Immature natural killer cell (primary cell): ENCODE results near the gene MRPS25. TPM values are rescaled to one million over a fixed set of nuclear protein-coding genes. Genes with fewer than 3 reads are reported as not detected.

Experiments used
- DNase-seq, 3 donors: peaks; one replicate each; pipeline ENCODE4 v3.0.0; 2022; ENCODE audit warnings: mixed read lengths in 1 of 3
- H3K27ac Mint-ChIP-seq, 6 donors: one replicate each; pipeline ENCODE4 v1.8.0; 2020; ENCODE audit warnings: mixed read lengths in 6 of 6, mild to moderate bottlenecking in 5 of 6, inconsistent platforms in 4 of 6, moderate library complexity in 3 of 6
- H3K27me3 Mint-ChIP-seq, 3 donors: one replicate each; pipeline ENCODE4 v1.8.0; 2020 to 2021; ENCODE audit warnings: low read depth in 3 of 3, mild to moderate bottlenecking in 3 of 3, mixed read lengths in 3 of 3, moderate library complexity in 3 of 3, inconsistent platforms in 1 of 3
- H3K36me3 Mint-ChIP-seq, 3 donors: one replicate each; pipeline ENCODE4 v1.8.0; 2020; ENCODE audit warnings: mixed read lengths in 3 of 3, inconsistent platforms in 2 of 3, mild to moderate bottlenecking in 2 of 3
- H3K4me1 Mint-ChIP-seq, 2 donors: one replicate each; pipeline ENCODE4 v1.8.0; 2020; ENCODE audit warnings: inconsistent platforms in 2 of 2, mild to moderate bottlenecking in 2 of 2, mixed read lengths in 2 of 2, moderate library complexity in 1 of 2
- H3K4me3 Mint-ChIP-seq, 5 donors: one replicate each; pipeline ENCODE4 v1.8.0; 2020; ENCODE audit warnings: mild to moderate bottlenecking in 5 of 5, mixed read lengths in 5 of 5, inconsistent platforms in 3 of 5, moderate library complexity in 3 of 5
- H3K9me3 Mint-ChIP-seq, 6 donors: one replicate each; pipeline ENCODE4 v1.8.0; 2020; ENCODE audit warnings: mild to moderate bottlenecking in 6 of 6, mixed read lengths in 6 of 6, inconsistent platforms in 4 of 6, moderate library complexity in 3 of 6
- polyA plus RNA-seq, 3 donors: library from polyadenylated mRNA; unstranded; fragments of 300-500 nt; fragmentation: Illumina TruSeq; gene quantifications; one replicate each; pipeline ENCODE4 v1.2.3, GENCODE V29; 2021

The MRPS25 gene
- polyA plus RNA-seq, 3 donors from 2014 or later, result 11.0 to 20.9 (median 15.7) TPM

DNA sequence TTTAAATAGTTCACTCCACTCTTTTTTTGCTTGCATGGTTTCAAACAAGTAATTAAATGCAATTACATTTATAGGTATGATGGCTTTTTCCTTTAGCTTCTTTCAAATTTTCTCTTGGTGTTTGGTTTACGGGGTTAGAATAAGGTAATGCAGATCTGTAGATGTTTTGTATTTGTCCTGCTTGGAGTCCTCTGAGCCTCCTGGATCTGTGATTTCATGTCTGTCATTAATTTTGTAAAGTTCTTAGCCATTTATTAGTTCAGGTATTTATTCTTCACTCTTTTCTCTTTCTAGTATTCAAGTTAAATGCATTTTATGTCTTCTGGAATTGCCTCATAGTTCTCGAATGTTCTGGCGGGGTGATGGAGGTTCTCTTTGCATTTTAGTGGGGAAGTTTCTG lies 1.4 kb upstream of the MRPS25 start:
- Mint-ChIP-seq H3K27ac (peak overlapping the region in 1 of 6 donors; percentile 57), H3K36me3 (peaks cover 0 to 7% (median 3%) of the 10 kb centered on the region in 3 donors)

DNA sequence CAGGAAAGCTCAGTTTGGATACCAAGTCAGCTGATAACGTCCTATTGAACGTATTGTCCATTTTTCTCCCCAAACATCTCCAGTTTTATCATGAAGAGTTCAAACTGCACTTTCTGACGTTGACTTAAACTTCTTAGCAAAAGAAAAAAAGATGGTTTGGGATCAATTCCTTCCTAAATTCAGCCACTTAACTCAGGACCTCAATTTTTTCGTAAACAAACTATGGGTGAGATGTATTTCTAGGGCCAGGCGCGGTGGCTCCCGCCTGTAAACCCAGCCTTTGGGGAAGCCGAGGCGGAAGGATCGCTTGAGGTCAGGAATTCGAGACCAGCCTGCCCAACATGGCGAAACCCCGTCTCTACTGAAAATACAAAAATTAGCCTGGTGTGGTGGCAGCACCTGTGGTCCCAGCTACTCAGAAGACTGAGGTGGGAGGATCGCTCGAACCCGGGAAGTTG lies 464 bp upstream of the MRPS25 start:
- H3K27me3 Mint-ChIP-seq, result no peaks in the 10 kb centered on the region
- peak overlapping the region; percentile 91 to 97 (median 96) for H3K4me3 Mint-ChIP-seq
- peaks cover 26% of the 10 kb centered on the region in 2 donors for H3K4me1 Mint-ChIP-seq
- DNase-seq, result peak in 1 of 3 donors; percentile 15
- peak overlapping the region in 4 of 6 donors; percentile 51 to 96 (median 82) for H3K27ac Mint-ChIP-seq
- no peaks in the 10 kb centered on the region for H3K9me3 Mint-ChIP-seq
- H3K36me3 Mint-ChIP-seq, result peaks cover 0 to 5% (median 0%) of the 10 kb centered on the region in 3 donors

More for the DNA sequence above, 1.4 kb upstream of the MRPS25 start:
- Mint-ChIP-seq H3K9me3 (no peaks in the 10 kb centered on the region), H3K4me3 (peak overlapping the region; percentile 29 to 65 (median 44)), H3K27me3 (no peaks in the 10 kb centered on the region), H3K4me1 (peaks cover 26% of the 10 kb centered on the region in 2 donors)
- no peak for DNase-seq

DNA sequence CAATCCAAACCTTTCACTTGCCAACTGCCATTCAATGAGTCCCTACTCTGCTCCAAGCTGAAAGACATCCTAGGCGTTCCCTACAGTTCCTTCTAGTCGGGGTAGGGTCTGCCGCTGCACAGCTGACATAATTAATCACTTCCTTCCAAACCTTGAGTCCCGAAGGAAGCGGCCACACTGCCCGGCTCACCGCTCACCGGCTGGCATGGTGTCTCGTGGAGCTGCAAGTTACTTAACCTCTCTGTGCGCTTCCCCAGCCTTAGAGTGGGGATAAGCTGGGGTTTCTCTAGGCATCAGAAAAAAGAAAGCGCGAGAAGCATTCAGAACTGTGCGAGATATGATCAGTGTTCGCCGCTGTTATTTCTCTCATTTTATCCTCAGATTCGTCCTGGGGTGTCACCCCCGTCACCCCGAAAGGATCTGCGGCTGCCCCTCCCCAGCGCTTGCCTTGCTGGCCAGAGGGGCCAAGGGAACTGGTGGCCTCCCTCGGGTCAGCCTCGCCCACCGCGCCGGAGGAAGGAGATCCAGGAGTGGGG lies 748 bp downstream of the MRPS25 start:
- Mint-ChIP-seq H3K4me3 (peak overlapping the region; percentile 91 to 97 (median 96)), H3K27me3 (no peaks in the 10 kb centered on the region), H3K36me3 (no peaks in the 10 kb centered on the region), H3K9me3 (no peaks in the 10 kb centered on the region), H3K4me1 (peaks cover 26% of the 10 kb centered on the region in 2 donors), H3K27ac (peak overlapping the region; percentile 53 to 90 (median 82))
- DNase-seq, result peak in 1 of 3 donors; percentile 10

DNA sequence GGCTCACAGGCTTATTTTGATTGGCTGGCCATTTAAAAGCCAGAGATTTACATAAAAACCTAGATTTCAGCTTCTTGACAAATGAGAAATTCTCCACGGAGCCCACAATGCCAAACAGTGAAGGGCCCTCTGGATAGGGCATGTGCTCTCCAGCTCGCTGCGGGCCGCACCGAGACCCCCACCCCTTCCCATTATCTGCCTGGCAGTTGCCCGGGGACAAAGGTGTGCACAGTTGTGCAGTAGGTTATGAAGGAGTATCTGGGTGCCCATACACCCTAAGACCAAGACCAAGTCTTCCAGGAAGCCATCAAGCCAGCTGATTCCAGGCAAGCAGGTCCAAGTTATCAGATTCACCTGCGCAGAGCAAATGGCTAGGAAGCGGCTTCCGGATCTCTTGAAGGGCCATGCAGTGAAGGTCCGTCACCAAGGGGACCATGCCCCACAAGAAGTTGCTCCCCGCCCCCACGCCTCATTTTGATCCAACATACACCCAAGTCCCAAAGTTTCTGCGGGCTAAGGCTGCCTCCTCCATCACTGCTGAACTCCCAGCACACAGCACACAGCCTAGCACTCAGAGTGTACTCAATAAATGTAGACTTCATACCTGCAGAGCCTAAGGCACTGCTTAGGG lies 1.3 kb downstream of the MRPS25 start:
- Mint-ChIP-seq H3K27ac (peak overlapping the region; percentile 53 to 90 (median 82)), H3K4me3 (peak overlapping the region; percentile 91 to 97 (median 96)), H3K9me3 (no peaks in the 10 kb centered on the region), H3K36me3 (no peaks in the 10 kb centered on the region), H3K4me1 (peaks cover 26% of the 10 kb centered on the region in 2 donors), H3K27me3 (no peaks in the 10 kb centered on the region)
- DNase-seq, result no peak

DNA sequence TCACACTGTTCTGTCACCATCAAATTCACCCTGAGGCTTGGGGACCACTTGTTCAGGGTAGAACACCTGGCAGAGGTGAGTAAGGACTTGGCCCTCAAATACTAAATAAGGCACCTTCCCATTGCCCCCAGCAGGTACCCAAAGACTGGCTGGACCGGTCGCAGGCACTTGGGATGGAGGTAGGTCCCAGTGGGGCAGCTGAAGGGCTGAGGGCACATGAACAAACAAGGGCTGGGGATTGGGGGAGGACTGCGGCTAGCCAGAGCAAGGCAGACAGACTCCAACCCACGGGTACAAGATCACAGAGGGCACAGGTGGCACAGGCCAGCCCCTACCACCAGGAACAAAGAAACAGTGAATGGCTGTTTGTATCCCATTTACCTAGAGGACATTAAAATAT lies 1.9 kb downstream of the MRPS25 start:
- Mint-ChIP-seq H3K27ac (peak overlapping the region in 1 of 6 donors; percentile 71), H3K4me3 (peak overlapping the region; percentile 40 to 96 (median 91)), H3K27me3 (no peaks in the 10 kb centered on the region), H3K36me3 (peaks cover 0 to 4% (median 0%) of the 10 kb centered on the region in 3 donors), H3K9me3 (no peaks in the 10 kb centered on the region), H3K4me1 (peaks cover 26% of the 10 kb centered on the region in 2 donors)
- no peak for DNase-seq

DNA sequence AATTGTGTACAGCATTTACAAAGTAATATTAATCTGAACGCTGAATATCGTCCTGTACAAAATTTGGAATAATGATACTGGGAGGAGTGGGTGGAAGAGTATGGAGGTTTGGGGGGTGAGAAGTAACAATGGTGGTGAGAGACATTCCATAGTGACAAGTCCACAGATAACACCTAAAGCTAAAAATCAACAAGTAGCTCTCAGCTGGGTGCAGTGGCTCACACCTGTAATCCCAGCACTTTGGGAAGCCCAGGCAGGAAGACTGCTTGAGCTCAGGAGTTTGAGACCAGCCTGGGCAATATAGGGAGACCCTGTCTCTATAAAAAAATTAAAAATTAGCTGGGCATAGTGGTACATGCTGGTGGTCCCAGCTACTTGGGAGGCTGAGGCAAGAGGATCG lies 5.1 kb downstream of the MRPS25 start:
- H3K9me3 Mint-ChIP-seq, result no peaks in the 10 kb centered on the region
- H3K4me3 Mint-ChIP-seq, result no peak overlapping the region
- H3K27ac Mint-ChIP-seq, result no peak overlapping the region

DNA sequence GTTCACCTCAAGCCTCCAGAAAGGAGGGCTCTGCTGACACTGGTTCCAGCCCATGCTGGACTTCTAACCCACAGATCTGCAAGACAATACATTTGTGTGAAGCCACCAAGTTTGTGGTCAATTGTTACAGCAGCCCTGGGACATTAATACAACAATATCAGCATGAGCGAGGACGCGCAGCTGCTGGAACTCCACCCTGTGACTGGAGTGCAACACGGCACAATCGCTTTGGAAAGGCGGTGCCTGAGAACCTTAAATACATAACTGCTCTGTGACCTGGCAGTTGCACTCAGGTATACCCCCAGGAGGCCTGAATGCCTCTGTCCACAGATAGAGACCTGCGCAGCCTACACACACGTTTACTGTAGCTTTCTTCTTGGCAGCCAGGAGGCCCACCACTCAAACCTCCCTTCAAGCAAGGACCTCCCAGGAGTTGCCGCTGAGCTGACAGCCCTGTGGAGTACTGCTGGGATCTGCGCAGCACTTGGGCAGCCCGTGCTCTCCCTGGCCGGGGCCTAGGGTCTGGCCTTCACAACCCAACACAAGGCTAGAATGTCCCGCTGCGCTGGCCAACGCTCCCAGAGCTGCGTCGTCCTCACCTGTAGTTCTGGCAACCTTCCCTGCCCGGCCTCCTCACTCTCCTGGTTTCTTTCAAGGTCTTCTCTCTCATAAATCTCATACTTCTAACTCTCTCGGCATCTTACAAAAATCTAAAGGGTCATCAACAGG lies 8.3 kb downstream of the MRPS25 start:
- H3K27me3 Mint-ChIP-seq, result peaks cover 0 to 6% (median 6%) of the 10 kb centered on the region in 3 donors
- H3K4me1 Mint-ChIP-seq, result peaks cover 34 to 52% of the 10 kb centered on the region in 2 donors
- H3K9me3 Mint-ChIP-seq, result no peaks in the 10 kb centered on the region
- peak overlapping the region in 1 of 6 donors; percentile 54 for H3K27ac Mint-ChIP-seq
- peaks cover 3 to 14% (median 12%) of the 10 kb centered on the region in 3 donors for H3K36me3 Mint-ChIP-seq
- peak overlapping the region in 2 of 5 donors; percentile 13 to 17 for H3K4me3 Mint-ChIP-seq
- DNase-seq, result no peak

More for the DNA sequence above, 5.1 kb downstream of the MRPS25 start:
- H3K27me3 Mint-ChIP-seq, result peaks cover 0 to 3% (median 2%) of the 10 kb centered on the region in 3 donors
- DNase-seq, result no peak
- peaks cover 30 to 40% of the 10 kb centered on the region in 2 donors for H3K4me1 Mint-ChIP-seq
- H3K36me3 Mint-ChIP-seq, result peaks cover 3 to 14% (median 8%) of the 10 kb centered on the region in 3 donors

DNA sequence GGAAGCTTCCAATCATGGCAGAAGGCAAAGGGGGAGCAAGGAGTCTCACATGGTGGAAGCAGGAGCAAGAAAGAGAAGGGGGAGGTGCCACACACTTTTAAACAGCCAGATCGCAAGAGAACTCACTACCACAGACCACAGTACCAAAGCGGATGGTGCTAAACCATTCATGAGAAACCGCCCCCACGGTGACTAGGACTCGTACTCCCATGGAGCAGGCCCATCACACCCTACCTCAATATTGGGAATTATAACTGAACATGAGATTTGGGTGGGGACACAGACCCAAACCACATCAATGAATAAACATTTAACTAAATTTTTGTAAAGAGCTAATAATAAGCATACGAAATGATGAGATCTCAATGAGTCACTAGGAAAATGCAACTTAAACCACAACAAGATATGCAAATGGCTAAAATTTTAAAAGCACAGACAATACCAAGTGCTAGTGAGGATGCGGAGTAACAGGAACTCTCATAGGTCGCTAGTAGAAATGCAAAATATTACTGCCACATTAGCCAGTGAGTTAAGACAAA lies 10.0 kb downstream of the MRPS25 start:
- peak; percentile 71 to 79 (median 77) for DNase-seq
- H3K27me3 Mint-ChIP-seq, result peaks cover 0 to 7% (median 6%) of the 10 kb centered on the region in 3 donors
- H3K9me3 Mint-ChIP-seq, result no peaks in the 10 kb centered on the region
- H3K4me3 Mint-ChIP-seq, result peak overlapping the region; percentile 57 to 78 (median 72)
- peaks cover 3 to 14% (median 12%) of the 10 kb centered on the region in 3 donors for H3K36me3 Mint-ChIP-seq
- H3K4me1 Mint-ChIP-seq, result peaks cover 36 to 55% of the 10 kb centered on the region in 2 donors
- H3K27ac Mint-ChIP-seq, result peak overlapping the region; percentile 77 to 89 (median 80)

DNA sequence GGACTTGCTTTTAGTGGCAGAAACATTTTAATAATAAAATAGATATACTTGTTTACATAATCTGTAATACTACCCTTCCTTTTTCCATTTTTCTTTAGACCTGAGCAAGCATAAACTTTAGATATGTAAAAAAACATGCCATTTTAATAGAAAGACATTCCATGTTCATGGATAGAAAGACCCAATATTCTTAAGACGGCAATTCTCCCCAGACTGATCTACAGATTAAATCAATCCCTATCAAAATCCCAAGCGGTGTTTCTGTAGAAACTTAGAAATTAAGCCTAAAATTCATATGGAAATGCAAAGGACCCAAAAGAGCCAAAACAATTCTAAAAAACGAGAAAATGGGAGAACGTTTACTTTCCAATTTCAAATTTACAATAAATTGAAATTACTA lies 11.6 kb downstream of the MRPS25 start:
- Mint-ChIP-seq H3K36me3 (peaks cover 3 to 12% (median 12%) of the 10 kb centered on the region in 3 donors), H3K4me3 (no peak overlapping the region), H3K27me3 (peaks cover 0 to 7% (median 6%) of the 10 kb centered on the region in 3 donors), H3K9me3 (no peaks in the 10 kb centered on the region), H3K4me1 (peaks cover 36 to 55% of the 10 kb centered on the region in 2 donors), H3K27ac (peak overlapping the region in 3 of 6 donors; percentile 3 to 40 (median 28))
- DNase-seq, result no peak

DNA sequence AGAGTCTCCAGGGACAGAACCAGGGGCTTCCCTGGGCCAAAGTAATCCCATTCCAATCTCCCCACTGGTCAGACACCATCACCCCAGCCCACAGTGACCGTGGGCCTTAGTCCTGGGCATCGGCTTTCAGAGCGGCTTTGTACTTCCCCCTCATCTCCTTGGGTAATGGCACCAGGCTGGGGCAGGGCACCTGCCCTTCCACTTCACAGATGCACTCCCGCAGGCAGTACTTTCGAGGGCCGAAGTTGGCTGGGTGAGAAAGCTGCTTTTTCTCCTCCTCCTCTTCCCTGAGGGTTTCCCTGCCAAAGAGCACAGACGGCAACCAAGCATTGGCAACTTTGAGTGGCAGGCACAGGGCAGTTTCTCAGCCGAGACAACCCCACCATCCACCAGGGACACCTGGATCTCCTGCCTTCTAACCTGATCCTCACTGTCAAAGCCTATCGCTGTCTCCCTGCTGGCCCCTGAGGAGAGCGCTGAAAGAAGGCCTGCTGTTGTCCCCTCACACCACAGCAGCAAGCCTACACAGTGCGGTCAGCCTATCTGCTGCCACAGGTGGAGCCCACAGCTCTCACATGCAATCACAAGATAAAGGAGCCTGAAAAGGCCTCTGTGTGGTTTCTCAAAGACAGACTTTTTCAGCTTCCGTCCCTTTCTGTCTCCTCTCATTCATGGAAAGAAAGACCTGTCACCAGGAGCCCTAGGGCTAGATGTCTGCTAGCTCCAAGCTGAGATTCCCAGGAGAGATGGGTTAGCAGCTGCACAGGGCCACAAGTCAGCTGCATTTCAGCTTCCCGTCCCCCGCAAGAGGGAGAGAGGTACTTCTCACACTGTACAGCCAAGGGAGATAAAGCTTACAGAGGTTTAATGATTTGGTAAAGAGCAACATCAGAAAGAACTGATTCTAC lies 12.5 kb downstream of the MRPS25 start:
- peaks cover 0 to 7% (median 6%) of the 10 kb centered on the region in 3 donors for H3K27me3 Mint-ChIP-seq
- peak overlapping the region in 4 of 6 donors; percentile 5 to 41 (median 38) for H3K27ac Mint-ChIP-seq
- DNase-seq, result no peak
- no peaks in the 10 kb centered on the region for H3K9me3 Mint-ChIP-seq
- H3K4me3 Mint-ChIP-seq, result no peak overlapping the region
- peaks cover 36 to 55% of the 10 kb centered on the region in 2 donors for H3K4me1 Mint-ChIP-seq
- peaks cover 7 to 12% (median 9%) of the 10 kb centered on the region in 3 donors for H3K36me3 Mint-ChIP-seq

DNA sequence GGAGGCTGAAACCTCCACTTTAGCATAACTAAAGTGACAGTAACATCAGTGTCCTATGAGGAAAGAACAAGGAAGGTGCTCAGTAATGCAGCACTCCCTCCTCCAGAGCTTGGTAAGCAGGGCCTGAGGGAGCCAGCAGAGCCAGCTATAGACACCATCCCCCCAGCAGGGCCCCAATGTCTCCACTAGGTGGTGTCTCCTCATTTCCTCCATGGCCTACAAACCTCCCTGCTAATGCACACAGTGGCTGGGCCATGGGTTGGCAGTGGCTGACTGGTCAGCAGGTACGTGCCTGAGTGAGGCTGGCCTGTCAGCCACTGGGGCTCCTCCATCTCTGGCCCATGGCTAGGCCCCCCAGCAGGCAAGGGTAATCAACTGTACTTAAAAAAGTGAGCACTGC lies 13.6 kb downstream of the MRPS25 start:
- DNase-seq, result peak in 2 of 3 donors; percentile 14 to 20
- Mint-ChIP-seq H3K4me3 (no peak overlapping the region), H3K36me3 (peaks cover 3 to 13% (median 12%) of the 10 kb centered on the region in 3 donors), H3K27me3 (peaks cover 0 to 7% (median 6%) of the 10 kb centered on the region in 3 donors), H3K27ac (peak overlapping the region in 1 of 6 donors; percentile 64), H3K4me1 (peaks cover 31 to 49% of the 10 kb centered on the region in 2 donors), H3K9me3 (no peaks in the 10 kb centered on the region)

DNA sequence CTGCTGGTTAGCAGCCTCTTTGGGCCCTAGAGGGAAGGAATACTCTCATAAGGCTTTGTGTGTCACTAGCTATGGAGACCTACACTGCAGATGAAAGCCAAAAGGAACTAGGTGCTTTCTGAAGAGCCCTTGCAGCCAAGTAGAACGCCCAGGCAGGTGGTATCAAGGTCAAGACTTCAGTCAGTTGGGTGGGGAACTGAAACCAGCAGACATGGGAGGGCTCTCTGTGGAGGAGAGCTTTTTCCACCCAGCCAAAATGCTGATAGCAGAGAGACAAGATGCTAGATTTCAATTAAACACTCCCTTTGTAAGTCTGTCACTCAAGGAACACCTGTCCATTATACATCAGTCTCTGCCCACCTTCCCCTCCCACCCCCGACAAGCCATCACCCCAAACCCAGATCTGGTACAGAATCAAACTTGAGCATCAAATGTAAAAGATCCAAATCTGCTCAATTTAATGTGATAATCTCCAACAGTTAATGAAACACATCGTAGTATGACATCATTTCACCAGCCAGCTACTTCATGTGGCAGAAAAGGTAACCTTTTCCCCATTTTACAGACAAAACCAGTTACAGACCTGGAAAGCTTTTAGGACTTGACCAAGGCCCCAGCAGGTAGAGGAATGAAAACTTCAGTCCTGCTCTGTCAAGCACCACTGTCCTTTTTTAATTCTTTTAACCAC lies 14.6 kb downstream of the MRPS25 start:
- no peak overlapping the region for H3K4me3 Mint-ChIP-seq
- H3K9me3 Mint-ChIP-seq, result no peaks in the 10 kb centered on the region
- H3K36me3 Mint-ChIP-seq, result peaks cover 3 to 16% (median 13%) of the 10 kb centered on the region in 3 donors
- H3K27me3 Mint-ChIP-seq, result peaks cover 0 to 7% (median 6%) of the 10 kb centered on the region in 3 donors
- peaks cover 28 to 40% of the 10 kb centered on the region in 2 donors for H3K4me1 Mint-ChIP-seq
- DNase-seq, result no peak
- peak overlapping the region in 4 of 6 donors; percentile 7 to 62 (median 60) for H3K27ac Mint-ChIP-seq
